Measurements from ENCODE around the gene ENOX1. TPM values are rescaled to one million over a fixed set of nuclear protein-coding genes. Genes with fewer than 3 reads are reported as not detected.

The ENOX1 gene
- total RNA-seq, 1 donor from 2014 or later: 2.0 TPM

- H3K27ac Mint-ChIP-seq (ENCODE audit: unreplicated experiment): no peak overlapping the region
- H3K4me3 Mint-ChIP-seq (ENCODE audit: unreplicated experiment): no peak overlapping the region
- no peaks in the 10 kb centered on the region for H3K27me3 Mint-ChIP-seq (ENCODE audit: low read depth)
- H3K4me1 Mint-ChIP-seq (ENCODE audit: low read depth): peaks cover 7% of the 10 kb centered on the region
- TF ChIP-seq CTCF (IDR thresholded peaks at IDR 0.05): no peak
- DNase-seq (ENCODE audit: low spot score): no peak
- peaks cover 2% of the 10 kb centered on the region for H3K36me3 Mint-ChIP-seq (ENCODE audit: low read depth)
- H3K9me3 Mint-ChIP-seq (ENCODE audit: low read depth): no peaks in the 10 kb centered on the region
Observed at GRCh38 chr13:43653395-43653794, 133.4 kb downstream of the ENOX1 start.

- Mint-ChIP-seq H3K4me1 (ENCODE audit: low read depth) (peaks cover 4% of the 10 kb centered on the region), H3K27ac (ENCODE audit: unreplicated experiment) (no peak overlapping the region), H3K36me3 (ENCODE audit: low read depth) (peaks cover 2% of the 10 kb centered on the region), H3K9me3 (ENCODE audit: low read depth) (no peaks in the 10 kb centered on the region), H3K27me3 (ENCODE audit: low read depth) (no peaks in the 10 kb centered on the region), H3K4me3 (ENCODE audit: unreplicated experiment) (no peak overlapping the region)
- no peak for TF ChIP-seq CTCF (IDR thresholded peaks at IDR 0.05)
- no peak for DNase-seq (ENCODE audit: low spot score)
Observed at GRCh38 chr13:43652760-43653159, 134.0 kb downstream of the ENOX1 start.

- no peak for TF ChIP-seq CTCF (IDR thresholded peaks at IDR 0.05)
- H3K27ac Mint-ChIP-seq (ENCODE audit: unreplicated experiment): no peak overlapping the region
- H3K4me3 Mint-ChIP-seq (ENCODE audit: unreplicated experiment): no peak overlapping the region
- no peaks in the 10 kb centered on the region for H3K27me3 Mint-ChIP-seq (ENCODE audit: low read depth)
- H3K4me1 Mint-ChIP-seq (ENCODE audit: low read depth): no peaks in the 10 kb centered on the region
- peaks cover 4% of the 10 kb centered on the region for H3K36me3 Mint-ChIP-seq (ENCODE audit: low read depth)
- H3K9me3 Mint-ChIP-seq (ENCODE audit: low read depth): peaks cover 8% of the 10 kb centered on the region
- DNase-seq (ENCODE audit: low spot score): no peak
Observed at GRCh38 chr13:43650882-43651281, 135.9 kb downstream of the ENOX1 start.

GRCh38 chr13:43648733-43649132 lies 138.0 kb downstream of the ENOX1 start:
- H3K4me1 Mint-ChIP-seq (ENCODE audit: low read depth): no peaks in the 10 kb centered on the region
- no peaks in the 10 kb centered on the region for H3K27me3 Mint-ChIP-seq (ENCODE audit: low read depth)

GRCh38 chr13:43647471-43647870 lies 139.3 kb downstream of the ENOX1 start:
- Mint-ChIP-seq H3K4me1 (ENCODE audit: low read depth) (no peaks in the 10 kb centered on the region), H3K27ac (ENCODE audit: unreplicated experiment) (no peak overlapping the region), H3K4me3 (ENCODE audit: unreplicated experiment) (no peak overlapping the region)

More at GRCh38 chr13:43648733-43649132, 138.0 kb downstream of the ENOX1 start:
- H3K4me3 Mint-ChIP-seq (ENCODE audit: unreplicated experiment): no peak overlapping the region
- no peak for TF ChIP-seq CTCF (IDR thresholded peaks at IDR 0.05)
- no peak for DNase-seq (ENCODE audit: low spot score)
- H3K9me3 Mint-ChIP-seq (ENCODE audit: low read depth): peaks cover 8% of the 10 kb centered on the region
- H3K36me3 Mint-ChIP-seq (ENCODE audit: low read depth): peaks cover 3% of the 10 kb centered on the region
- H3K27ac Mint-ChIP-seq (ENCODE audit: unreplicated experiment): no peak overlapping the region

More at GRCh38 chr13:43647471-43647870, 139.3 kb downstream of the ENOX1 start:
- H3K27me3 Mint-ChIP-seq (ENCODE audit: low read depth): no peaks in the 10 kb centered on the region
- peaks cover 8% of the 10 kb centered on the region for H3K9me3 Mint-ChIP-seq (ENCODE audit: low read depth)
- H3K36me3 Mint-ChIP-seq (ENCODE audit: low read depth): peaks cover 3% of the 10 kb centered on the region
- no peak for TF ChIP-seq CTCF (IDR thresholded peaks at IDR 0.05)
- DNase-seq (ENCODE audit: low spot score): no peak
